GM10847 (cell line): Measurements from ENCODE around the gene PMVK.

Source experiments
- POLR2A ChIP-seq: IDR thresholded peaks from 2 replicates; pipeline ENCODE4 v1.6.1; 2011; ENCODE audit not compliant: insufficient read length; ENCODE audit errors: extremely low read depth

Gene PMVK

DNA sequence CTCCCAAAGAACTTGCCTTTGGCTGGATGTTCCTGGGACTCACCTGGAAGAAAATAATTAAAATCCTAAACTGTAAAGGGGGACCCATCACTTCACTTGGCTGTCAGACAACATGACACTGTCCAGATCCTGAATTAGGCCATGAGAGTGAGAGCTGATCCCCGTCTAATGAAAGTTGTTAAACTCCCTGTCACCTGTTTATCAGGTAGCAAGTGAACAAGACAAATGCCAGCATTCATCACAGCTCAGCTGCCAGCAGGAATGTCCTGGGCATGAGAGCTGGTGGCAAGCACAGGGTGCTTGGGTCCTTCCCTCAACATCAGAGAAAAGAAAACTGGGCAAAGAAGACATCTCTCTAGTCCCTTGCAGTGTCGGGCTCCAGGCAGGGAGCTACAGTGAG, 23.8 kb downstream of the PMVK start:
- no peak for TF ChIP-seq POLR2A

DNA sequence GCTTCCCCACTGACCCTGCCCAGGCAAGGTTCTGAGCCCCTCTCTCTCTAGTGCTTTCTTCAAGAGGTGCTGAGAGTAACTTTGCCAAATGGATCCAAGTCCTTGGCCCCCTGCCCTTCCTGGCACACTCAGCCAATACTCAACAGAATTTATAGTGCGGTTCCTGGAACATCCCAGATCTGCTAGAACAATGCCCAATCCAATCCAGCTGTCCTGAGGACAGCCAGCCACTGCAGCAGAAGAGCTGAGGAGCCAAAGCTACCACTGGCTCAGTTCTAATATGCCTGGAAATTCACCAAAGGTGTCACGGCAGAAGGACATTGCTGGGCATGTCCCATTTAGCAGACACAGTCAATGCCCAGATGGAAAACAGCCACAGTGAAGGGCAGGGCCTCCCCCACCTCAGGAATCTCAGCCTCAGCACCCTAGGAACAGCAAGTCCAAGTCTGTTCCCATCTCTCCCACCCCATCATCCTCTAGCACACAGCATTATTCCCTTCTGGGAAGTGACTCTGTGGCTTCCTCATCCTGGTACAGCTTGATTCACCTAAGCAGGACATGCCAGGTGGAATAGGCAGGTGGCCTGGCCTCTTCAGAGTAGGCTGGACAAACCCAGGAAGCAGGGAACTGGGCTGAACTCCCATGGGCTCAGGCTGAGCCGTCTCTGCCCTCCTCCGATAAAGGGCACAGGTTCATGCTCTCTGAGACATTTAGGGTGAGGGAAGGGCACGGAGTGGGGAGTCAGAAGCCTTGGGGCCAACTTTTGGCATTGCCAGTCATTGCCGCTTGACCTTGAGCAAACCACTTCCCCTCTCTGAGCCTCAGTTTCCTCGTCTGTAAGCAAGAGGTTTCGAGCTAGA, 24.6 kb downstream of the PMVK start:
- TF ChIP-seq POLR2A, result no peak

DNA sequence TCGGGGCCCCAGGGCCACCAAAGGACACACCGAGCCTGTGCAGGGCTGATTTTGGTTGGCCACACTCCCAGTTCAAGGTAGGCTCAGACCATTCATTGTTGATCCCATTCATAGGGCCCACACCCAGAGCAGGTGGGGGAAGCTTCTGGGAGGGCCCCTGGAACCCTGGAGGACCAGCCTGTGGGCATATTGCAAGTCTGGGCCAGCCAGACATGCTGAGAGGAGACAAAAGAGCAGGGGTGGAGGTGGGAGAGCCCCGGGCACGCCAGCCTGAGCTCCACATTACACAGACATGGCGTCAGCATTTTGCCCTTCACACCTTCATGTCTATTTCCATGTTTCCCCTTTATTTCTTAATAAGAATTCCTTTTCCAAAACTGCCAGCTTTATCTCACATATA, 25.7 kb downstream of the PMVK start:
- no peak for TF ChIP-seq POLR2A

DNA sequence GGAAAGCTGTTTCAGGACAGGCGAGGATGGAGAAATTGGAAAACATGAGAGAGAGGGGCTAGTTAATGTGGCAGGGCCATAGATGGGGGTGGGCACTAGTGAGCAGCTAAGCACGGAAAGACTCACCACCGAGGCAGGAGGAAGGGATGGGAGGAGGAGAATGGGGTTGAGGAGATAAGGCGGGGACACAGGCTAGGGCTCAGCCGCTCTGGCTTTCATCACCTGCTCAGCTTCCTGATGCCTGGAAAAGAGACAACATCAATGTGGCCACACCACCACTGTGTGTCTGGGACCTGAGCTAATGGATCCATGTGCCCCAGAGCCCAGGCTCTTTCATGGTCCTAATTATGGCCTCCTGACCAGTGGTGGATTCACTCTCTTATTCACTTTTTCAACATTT, 27.6 kb downstream of the PMVK start:
- TF ChIP-seq POLR2A, result no peak

DNA sequence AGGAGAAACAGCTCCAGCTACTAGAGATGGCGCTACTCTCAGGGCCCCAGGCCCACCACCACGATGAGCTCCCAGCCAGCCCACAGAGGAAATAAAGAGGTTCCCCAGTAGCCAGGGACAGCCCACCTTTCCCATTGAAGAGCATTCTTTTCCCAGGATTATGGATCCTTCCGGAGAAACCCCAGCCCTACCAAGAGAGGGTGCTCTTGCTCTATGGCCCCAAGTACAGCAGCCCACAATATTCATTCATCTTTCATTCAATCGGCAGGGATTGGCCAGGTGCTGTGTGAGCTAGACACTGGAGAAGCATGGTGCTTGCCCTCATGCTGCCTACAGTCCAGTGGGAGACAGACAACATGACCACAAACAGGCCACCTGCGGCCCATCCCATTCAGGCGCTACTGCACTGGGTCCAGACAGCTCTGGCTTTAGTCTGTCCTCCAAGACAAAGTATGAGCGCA, 29.9 kb downstream of the PMVK start:
- TF ChIP-seq POLR2A, result no peak

DNA sequence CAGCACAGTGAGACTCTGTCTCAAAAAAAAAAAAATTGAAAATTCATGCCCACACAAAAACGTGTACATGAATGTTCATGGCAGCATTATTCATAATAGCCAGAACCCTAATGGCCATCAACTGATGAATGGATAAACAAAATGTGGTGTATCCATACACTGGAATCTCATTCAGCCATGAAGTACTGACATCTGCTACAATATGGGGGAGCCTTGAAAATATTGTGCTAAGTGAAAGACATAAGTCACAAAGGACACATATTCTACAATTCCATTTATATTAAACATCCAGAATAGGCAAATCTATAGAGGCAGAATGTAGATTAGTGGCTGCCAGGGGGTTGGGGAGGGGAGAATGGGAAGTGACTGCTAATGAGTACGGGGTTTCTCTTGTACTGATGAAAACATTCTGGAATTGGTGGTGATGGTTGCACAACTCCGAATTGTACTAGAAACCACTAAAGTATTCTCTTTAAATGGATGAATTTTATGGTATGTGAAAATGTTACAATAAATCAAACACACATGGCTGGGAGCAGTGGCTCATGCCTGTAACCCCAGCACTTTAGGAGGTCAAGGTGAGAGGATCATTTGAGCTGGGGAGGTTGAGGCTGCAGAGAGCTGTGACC, 33.5 kb downstream of the PMVK start:
- no peak for TF ChIP-seq POLR2A

DNA sequence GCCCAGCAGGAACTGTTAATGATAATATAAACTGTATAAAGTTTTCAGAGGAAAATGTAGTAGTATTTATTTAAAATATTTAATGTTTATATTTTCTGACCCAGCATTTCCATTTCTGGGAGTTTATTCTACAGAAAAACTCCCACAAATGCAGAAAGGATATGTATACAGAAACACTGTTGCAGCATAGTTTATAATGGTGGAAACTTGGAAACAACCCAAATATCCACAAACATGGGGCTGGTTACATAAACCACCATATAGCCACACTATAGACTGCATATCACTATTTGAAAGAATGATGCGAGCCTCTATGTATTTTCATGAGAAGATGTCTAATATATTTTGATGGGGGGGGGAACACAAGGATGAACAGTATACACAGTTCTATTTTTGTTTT, 34.9 kb downstream of the PMVK start:
- TF ChIP-seq POLR2A, result no peak

DNA sequence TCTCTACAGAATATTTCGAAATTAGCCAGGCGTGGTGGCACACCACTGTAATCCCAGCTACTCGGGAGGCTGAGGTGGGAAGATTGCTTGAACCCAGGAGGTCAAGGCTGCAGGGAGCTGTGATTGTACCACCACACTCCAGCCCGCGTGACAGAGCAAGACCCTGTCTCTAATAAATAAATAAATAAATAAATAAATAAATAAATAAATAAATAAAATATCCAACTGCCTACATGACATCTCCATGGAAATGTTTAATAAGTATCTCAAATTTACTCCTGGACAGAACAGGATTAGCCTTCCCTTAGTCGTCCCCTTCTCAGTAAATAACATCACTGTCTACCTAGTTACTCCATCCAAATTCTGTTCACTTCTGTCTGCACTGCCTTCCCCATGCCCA, 37.5 kb downstream of the PMVK start:
- TF ChIP-seq POLR2A, result no peak

DNA sequence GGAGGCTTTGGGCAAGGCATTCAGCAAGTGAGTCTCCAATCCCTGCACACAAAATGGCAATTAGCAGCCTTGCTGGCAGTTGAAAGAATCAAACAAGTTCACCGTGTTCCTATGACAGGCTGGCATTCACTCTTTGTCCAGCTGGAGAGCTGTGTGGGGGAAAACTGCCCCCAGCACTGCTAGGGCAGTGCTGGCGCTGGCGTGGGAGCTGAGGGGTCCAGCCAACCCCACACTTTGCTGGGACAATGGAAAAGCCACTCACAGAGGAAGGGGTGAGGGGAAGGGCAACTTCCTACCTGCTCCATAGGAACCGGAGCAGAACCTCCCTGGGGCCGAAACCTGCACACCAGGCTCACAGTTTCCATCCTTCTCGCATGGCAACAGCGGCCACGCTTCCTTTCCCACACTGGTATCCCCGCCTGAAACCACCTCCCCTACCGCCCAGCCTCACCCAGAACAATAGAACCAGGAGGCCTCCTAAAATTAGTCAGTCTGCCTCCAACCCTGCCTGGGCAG, 39.7 kb downstream of the PMVK start:
- no peak for TF ChIP-seq POLR2A

DNA sequence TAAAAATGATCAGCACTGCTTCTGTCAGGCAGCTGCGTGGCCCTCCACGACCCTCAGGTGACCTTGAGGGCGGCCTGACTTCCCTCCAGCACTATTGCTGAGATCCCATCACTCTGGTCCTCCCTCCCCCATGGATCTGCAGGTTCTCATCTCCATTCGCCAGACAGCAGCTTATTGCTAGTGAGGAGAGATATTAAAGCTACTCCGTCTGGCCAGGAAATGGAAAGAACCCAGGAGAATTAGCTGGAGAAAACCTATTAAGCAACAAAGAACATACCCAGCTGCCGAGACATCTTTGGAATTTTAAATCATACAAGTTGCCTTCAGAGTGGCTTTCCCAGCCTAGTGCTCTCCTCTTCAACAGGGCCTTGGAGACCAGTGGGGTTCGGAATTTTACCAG, 40.7 kb downstream of the PMVK start:
- TF ChIP-seq POLR2A, result no peak

DNA sequence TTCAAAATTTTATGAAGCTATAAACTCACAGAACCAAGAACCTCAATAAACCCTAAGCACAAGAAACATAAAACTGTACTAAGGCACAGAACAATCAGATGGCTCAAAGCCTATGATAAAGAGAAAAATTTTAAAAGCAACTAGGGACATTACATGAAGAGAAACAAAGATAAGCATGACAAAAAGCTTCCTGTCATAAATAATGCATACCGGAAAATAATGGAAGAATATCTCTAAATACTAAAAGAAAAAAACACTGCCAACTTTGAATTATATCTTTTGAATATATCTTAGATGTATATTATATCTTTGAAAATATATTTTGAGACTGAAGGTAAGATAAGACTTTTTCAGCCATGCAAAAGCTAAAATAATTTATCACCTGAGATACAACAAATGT, 45.1 kb downstream of the PMVK start:
- no peak for TF ChIP-seq POLR2A

DNA sequence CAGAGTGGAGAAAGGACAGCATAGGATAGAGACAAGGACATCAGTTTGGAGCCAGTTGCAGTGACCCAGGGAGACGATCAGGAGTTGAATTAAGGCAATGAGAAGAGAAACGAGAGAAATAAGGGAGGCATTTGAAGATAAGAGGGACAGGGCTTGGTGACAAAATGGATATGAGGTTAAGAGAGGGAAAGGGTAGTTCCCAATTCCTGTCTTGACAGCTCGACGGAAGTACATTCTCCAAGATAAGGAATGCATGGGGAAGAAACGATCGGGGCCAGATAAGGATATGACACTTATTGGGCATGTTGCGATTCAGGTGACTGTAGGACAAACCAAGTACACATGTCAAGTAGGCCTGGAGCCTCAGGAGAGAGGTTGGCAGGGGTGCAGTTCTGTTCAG, 47.8 kb downstream of the PMVK start:
- TF ChIP-seq POLR2A, result no peak

DNA sequence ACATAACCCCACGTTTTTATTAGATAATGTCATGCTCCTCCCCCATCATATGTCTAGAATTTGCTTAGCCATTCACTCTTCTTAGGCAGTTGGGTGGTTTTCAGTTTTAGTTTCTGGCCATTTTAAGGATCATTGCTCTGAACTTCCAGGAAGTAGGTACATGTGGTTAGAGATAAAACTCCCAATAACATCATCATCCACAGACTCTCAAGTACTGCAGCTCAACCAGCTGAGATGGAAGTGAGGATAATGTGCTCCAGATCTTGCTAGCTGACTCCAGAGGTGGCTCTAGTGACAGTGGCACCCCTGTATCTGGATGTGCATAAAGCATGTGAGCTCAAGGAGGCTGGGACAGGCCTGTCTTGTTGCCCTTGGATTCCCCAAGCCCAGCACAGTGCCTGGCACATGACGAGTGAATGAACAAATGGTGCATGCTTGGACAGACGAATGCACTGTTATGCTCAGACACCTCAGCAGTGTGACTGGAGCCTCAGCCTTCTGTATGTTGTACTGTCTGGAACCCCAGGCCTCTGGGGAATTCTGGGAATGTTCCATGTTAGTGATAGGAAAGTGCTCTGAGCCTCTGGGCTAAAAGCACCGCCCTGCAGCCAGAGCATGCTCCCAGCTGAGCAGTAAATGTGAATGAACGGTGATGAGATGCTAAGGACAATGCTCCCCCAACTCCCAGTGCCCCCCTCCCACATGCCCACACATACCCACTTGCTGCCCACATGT, 50.1 kb downstream of the PMVK start:
- TF ChIP-seq POLR2A, result no peak

DNA sequence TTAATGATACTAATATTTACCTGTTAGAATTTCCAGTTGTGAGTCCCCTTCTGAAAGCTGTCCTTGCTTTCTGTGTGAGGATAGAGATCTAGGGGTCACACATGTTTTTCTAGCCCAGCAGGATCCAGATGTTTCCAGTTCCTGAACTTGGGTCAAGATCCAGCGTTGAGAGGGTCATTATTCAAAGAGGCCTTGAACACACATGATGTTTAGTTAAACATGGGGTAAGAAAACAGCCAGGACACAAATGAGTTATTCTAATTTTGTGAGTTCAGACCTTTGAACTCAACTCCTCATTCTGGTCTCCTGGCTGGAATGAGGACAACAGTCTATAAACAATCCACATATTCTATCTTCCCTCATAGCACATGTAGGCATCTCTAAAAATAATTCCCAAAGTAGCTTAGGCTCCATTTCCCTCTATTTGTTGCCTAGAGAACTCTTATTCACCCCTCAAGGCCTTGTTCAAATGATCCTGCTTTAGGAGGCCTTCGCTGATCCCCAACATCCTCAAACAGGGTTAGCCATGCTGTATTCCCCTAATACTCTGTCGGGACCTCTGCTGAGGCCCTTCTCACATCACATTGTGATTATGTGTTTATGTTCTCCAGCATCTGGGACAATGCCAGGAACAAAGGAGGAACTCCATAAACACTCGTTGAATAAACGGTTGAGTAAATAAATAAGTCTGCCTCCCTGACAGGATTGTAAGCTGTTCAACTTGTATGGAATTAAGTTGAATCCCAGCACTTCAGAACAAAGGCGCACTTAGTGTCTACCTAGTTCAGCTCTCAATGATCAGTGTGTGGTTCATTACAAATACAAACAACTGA, 51.4 kb downstream of the PMVK start:
- no peak for TF ChIP-seq POLR2A
